Transverse colon (tissue), 4 donors: Measurements from ENCODE around the gene SIN3A. TPM values are rescaled to one million over a fixed set of nuclear protein-coding genes. Genes with fewer than 3 reads are reported as not detected.

Source experiments
- DNase-seq: peaks from one replicate; pipeline ENCODE4 v3.0.0-alpha.2; 2019
- H3K27ac ChIP-seq, 4 donors: fragments of 200-600 bp; sonication (generic); 2 replicates each; pipeline ENCODE4 v1.5.1; 2016 to 2018; ENCODE audit warnings: inconsistent platforms in 4 of 4
- H3K27me3 ChIP-seq: fragments of 200-600 bp; sonication (generic); 2 replicates; pipeline ENCODE4 v1.5.1; 2017; ENCODE audit warnings: inconsistent platforms
- H3K36me3 ChIP-seq, 4 donors: fragments of 200-600 bp; sonication (generic); 2 replicates each; pipeline ENCODE4 v1.5.1; 2017 to 2019; ENCODE audit warnings: inconsistent platforms in 4 of 4
- H3K4me1 ChIP-seq, 4 donors: fragments of 200-600 bp; sonication (generic); 2 replicates each; pipeline ENCODE4 v1.5.1; 2017 to 2020; ENCODE audit warnings: inconsistent platforms in 4 of 4
- H3K4me3 ChIP-seq, 4 donors: fragments of 200-600 bp; sonication (generic); 1 replicate in 1 of 4; 2 replicates in 3 of 4; pipeline versions ENCODE4 v1.5.1 to v1.6.1; 2017 to 2019; ENCODE audit warnings: inconsistent platforms in 4 of 4
- H3K9me3 ChIP-seq, 2 donors: fragments of 200-600 bp; sonication (generic); 2 replicates each; pipeline ENCODE4 v1.5.1; 2017 to 2019; ENCODE audit warnings: inconsistent platforms in 2 of 2
- EP300 ChIP-seq: sonication (generic); formaldehyde crosslinking; IDR thresholded peaks from one replicate; pipeline ENCODE4 v1.6.1; 2017; ENCODE audit warnings: antibody characterized with exemption, low read depth
- POLR2A ChIP-seq: fragments of 450-650 bp; IDR thresholded peaks from one replicate; pipeline ENCODE4 v1.6.1; 2016; ENCODE audit warnings: antibody characterized with exemption, mild to moderate bottlenecking, moderate library complexity
- POLR2AphosphoS5 ChIP-seq, 3 donors: sonication (generic); formaldehyde crosslinking; IDR thresholded peaks; one replicate each; pipeline ENCODE4 v1.6.1; 2016; ENCODE audit warnings: antibody characterized with exemption in 3 of 3
- WGBS, 2 donors: methylation state at CpG; one replicate each; pipeline ENCODE4 v1.1.5; 2018; ENCODE audit warnings: low coverage in 1 of 2; 5-methylcytosine and 5-hydroxymethylcytosine counted together
- in situ Hi-C, 4 donors: fragments of 200-750 bp; cut with MboI; loops; one replicate each; pipeline versions ENCODE4 v1.15.0 to v1.15.1; 2017; ENCODE audit warnings: low sequenced_read_pairs in 3 of 4, low pct_ligation_motif_present in 1 of 4, low pct_unique_long_range_greater_than_20kb in 1 of 4
- intact Hi-C: fragments of 100-400 bp; cut with DNase I; formaldehyde crosslinking; loops from one replicate; pipeline ENCODE4 v1.15.1; 2023; ENCODE audit warnings: low total_unique reads
- small RNA-seq, 4 donors: library from RNA; depleted of rRNA; stranded (forward); fragments of <200 nt; gene quantifications; one replicate each; pipeline ENCODE3, GENCODE V24; 2016
- total RNA-seq, 4 donors: library from RNA; depleted of rRNA; stranded (reverse); fragments of >200 nt; gene quantifications; one replicate each; pipeline ENCODE4 v1.1.0, GENCODE V29; 2016
- TF ChIP-seq, protein P1 (sequence below), 5 experiments: fragments of 200-600 bp in 3 of 5; fragments of 450-650 bp in 2 of 5; sonication (generic) in 3 of 5; IDR thresholded peaks; 1 replicate in 2 of 5; 2 replicates in 3 of 5; pipeline ENCODE4 v1.5.1; 2016 to 2017; ENCODE audit warnings: antibody characterized with exemption in 5 of 5, inconsistent platforms in 3 of 5, mild to moderate bottlenecking in 2 of 5, moderate library complexity in 1 of 5

SIN3A gene
- total RNA-seq, 4 donors from 2014 or later = 39.3 to 88.0 (median 72.6) TPM

DNA sequence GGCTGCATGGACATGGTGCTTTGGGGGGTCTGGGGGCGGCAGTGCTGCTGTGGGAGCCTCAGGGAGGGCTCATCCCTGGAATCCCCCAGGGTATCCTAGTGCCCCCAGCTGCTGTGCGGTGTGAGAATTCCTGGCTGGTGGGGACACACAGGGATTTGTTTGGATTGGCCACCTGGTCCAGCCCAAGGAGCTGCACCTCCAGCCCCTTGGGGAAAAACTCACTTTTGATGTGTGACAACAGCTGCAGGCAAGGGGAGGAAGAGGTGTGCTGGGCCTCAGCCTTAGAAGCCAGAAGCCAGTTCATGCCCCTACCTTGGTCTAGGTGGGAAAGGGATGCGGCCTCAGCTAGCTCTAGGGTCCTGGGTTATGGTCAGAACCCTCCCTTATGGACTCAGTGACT is 124.0 kb downstream of the SIN3A start:
- H3K27me3 ChIP-seq = no peaks in the 10 kb centered on the region
- no peak for DNase-seq
- no peak for TF ChIP-seq POLR2AphosphoS5 (IDR thresholded peaks at IDR 0.05)
- TF ChIP-seq POLR2A = no peak
- no peak for TF ChIP-seq EP300
- TF ChIP-seq, protein P1, sequence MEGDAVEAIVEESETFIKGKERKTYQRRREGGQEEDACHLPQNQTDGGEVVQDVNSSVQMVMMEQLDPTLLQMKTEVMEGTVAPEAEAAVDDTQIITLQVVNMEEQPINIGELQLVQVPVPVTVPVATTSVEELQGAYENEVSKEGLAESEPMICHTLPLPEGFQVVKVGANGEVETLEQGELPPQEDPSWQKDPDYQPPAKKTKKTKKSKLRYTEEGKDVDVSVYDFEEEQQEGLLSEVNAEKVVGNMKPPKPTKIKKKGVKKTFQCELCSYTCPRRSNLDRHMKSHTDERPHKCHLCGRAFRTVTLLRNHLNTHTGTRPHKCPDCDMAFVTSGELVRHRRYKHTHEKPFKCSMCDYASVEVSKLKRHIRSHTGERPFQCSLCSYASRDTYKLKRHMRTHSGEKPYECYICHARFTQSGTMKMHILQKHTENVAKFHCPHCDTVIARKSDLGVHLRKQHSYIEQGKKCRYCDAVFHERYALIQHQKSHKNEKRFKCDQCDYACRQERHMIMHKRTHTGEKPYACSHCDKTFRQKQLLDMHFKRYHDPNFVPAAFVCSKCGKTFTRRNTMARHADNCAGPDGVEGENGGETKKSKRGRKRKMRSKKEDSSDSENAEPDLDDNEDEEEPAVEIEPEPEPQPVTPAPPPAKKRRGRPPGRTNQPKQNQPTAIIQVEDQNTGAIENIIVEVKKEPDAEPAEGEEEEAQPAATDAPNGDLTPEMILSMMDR (IDR thresholded peaks at IDR 0.05) = no peak
- H3K36me3 ChIP-seq = no peaks in the 10 kb centered on the region
- peaks cover 0 to 14% (median 3%) of the 10 kb centered on the region in 4 donors for H3K4me1 ChIP-seq
- in situ Hi-C loops = loop anchor here in 1 of 4 donors (25.0 kb wide), 1 partner anchor 315 kb away; the partner anchor contains the start of gene PPCDC
- no peaks in the 10 kb centered on the region for H3K9me3 ChIP-seq
- H3K27ac ChIP-seq = no peak overlapping the region
- 90% methylated on average over 3 of the region's 3 CpGs; no CpG with 5 or more reads in 1 of the 2 donors for WGBS, 2 donors
- no peak overlapping the region for H3K4me3 ChIP-seq
- intact Hi-C loops = no loop called here

DNA sequence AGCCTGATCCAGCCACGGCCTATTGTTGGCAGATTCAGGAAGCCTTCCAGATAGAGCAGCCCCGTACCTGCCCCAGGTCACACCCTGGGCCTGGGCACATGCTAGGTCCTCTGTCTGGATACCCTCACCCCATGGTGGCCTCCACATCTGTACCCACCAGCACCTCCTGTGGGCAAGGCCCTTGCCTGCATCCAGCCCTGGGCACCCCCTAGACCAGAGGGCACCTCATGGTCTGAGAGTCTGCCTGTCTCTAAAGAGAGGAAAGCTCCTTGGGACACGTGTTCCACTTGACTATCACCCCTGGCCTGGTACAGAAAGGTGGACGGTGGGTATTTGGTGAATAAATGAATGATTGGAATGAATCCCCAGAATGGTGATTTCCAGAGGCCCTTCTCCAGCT is 124.5 kb downstream of the SIN3A start:
- Histone ChIP-seq H3K4me1 (peaks cover 0 to 14% (median 3%) of the 10 kb centered on the region in 4 donors), H3K4me3 (no peak overlapping the region), H3K27me3 (no peaks in the 10 kb centered on the region), H3K36me3 (no peaks in the 10 kb centered on the region), H3K27ac (no peak overlapping the region), H3K9me3 (no peaks in the 10 kb centered on the region)
- no peak for TF ChIP-seq POLR2AphosphoS5 (IDR thresholded peaks at IDR 0.05)
- TF ChIP-seq, protein P1 (IDR thresholded peaks at IDR 0.05) = no peak
- no peak for TF ChIP-seq POLR2A
- no peak for TF ChIP-seq EP300
- WGBS, 2 donors = 86 to 94% methylated on average over 2 to 4 of the region's 4 CpGs
- DNase-seq = no peak
- in situ Hi-C loops = loop anchor here in 1 of 4 donors (25.0 kb wide), 1 partner anchor 315 kb away; the partner anchor contains the start of gene PPCDC
- intact Hi-C loops = no loop called here

DNA sequence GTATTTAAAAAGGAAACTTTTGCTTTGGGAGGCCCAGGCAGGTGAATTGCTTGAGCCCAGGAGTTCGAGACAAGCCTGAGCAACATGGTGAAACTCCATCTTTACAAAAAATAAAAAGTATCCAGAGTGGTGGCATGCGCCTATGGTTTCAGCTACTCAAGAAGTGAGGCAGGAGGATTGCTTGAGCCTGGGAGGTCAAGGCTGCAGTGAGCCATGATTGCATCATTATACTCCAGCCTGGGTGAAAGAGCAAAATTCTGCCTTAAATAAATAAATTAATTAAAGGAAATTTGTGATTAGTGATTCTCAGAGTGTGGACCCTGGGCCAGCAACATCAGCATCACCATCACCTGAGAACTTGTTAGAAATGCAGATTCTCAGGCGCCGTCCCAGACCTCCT is 125.6 kb downstream of the SIN3A start:
- Histone ChIP-seq H3K27ac (no peak overlapping the region), H3K27me3 (no peaks in the 10 kb centered on the region), H3K4me3 (no peak overlapping the region), H3K9me3 (no peaks in the 10 kb centered on the region), H3K36me3 (no peaks in the 10 kb centered on the region), H3K4me1 (peaks cover 0 to 14% (median 3%) of the 10 kb centered on the region in 4 donors)
- 84 to 93% methylated on average over 2 to 4 of the region's 4 CpGs for WGBS, 2 donors
- DNase-seq = no peak
- no peak for TF ChIP-seq POLR2AphosphoS5 (IDR thresholded peaks at IDR 0.05)
- no peak for TF ChIP-seq EP300
- TF ChIP-seq, protein P1 (IDR thresholded peaks at IDR 0.05) = no peak
- TF ChIP-seq POLR2A = no peak
- intact Hi-C loops = no loop called here
- in situ Hi-C loops = loop anchor here in 1 of 4 donors (25.0 kb wide), 1 partner anchor 314 kb away; the partner anchor contains the start of gene PPCDC

DNA sequence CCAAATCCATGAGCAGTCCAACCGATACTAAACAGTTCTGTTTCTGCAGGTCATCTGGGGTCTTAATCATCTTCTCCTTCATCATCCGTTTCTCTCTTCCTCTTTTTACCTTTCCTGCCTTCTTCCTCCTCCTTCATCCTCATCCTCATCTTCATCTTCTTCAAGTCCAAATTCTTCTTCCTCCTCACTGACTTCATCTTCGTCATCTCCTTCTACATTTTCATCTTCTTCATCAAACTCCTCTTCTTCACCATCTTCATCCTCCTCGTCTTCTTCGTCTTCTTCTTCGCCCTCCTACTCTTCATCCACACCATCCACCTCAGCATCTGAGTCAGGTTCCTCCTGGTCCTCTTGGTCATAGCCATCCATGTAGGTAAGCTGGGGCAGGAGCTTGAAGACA is 129.8 kb downstream of the SIN3A start:
- Histone ChIP-seq H3K9me3 (no peaks in the 10 kb centered on the region), H3K4me3 (no peak overlapping the region), H3K27me3 (no peaks in the 10 kb centered on the region), H3K36me3 (no peaks in the 10 kb centered on the region), H3K4me1 (peaks cover 0 to 14% (median 3%) of the 10 kb centered on the region in 4 donors), H3K27ac (no peak overlapping the region)
- intact Hi-C loops = no loop called here
- 91 to 92% methylated on average over 6 of the region's 6 CpGs for WGBS, 2 donors
- DNase-seq = no peak
- in situ Hi-C loops = loop anchor here in 2 of 4 donors (25.0 kb wide), 2 partner anchors 309 to 1259 kb away; partner anchors contain the start of gene PPCDC (in 1 of the 2)
- TF ChIP-seq EP300 (no peak), POLR2AphosphoS5 (IDR thresholded peaks at IDR 0.05) (no peak), POLR2A (no peak)
- TF ChIP-seq, protein P1 (IDR thresholded peaks at IDR 0.05) = no peak

Small RNA genes lying within 50 kb of the gene (small RNA-seq; reads per million reads assigned to genes)
- 0 reads per million in 4 donors for gene AC105036.2

Other genes starting within 250 kb of the SIN3A start
- gene C15orf39, start 249.8 kb downstream of the SIN3A start, total RNA-seq = 10 to 100 TPM; 20.9 to 27.9 (median 26.7) TPM
- not detected for gene GOLGA6C, start 193.4 kb downstream of the SIN3A start, total RNA-seq
- not detected for gene GOLGA6D, start 168.9 kb downstream of the SIN3A start, total RNA-seq
- 10 to 100 TPM; 33.2 to 97.3 (median 70.3) TPM for gene COMMD4, start 115.6 kb downstream of the SIN3A start, total RNA-seq
- 100 to 1,000 TPM in 3 of 4 donors, 10 to 100 TPM in 1; 96.9 to 481 (median 163) TPM for gene NEIL1, start 104.7 kb downstream of the SIN3A start, total RNA-seq
- gene MAN2C1, start 83.1 kb downstream of the SIN3A start, total RNA-seq = 100 to 1,000 TPM; 215 to 559 (median 411) TPM
- gene PTPN9, start 127.6 kb upstream of the SIN3A start, total RNA-seq = 10 to 100 TPM; 16.5 to 36.3 (median 29.6) TPM
- gene SNUPN, start 174.0 kb upstream of the SIN3A start, total RNA-seq = 10 to 100 TPM in 3 of 4 donors, 1 to 10 TPM in 1; 9.4 to 29.5 (median 23.2) TPM
- 100 to 1,000 TPM in 2 of 4 donors, 10 to 100 TPM in 2; 37.2 to 131 (median 108) TPM for gene IMP3, start 188.5 kb upstream of the SIN3A start, total RNA-seq
- 10 to 100 TPM; 26.5 to 52.0 (median 36.5) TPM for gene SNX33, start 196.2 kb upstream of the SIN3A start, total RNA-seq